Karpas-422 (cell line): ENCODE measurements around the gene PPP1R14C. TPM values are rescaled to one million over a fixed set of nuclear protein-coding genes. Genes with fewer than 3 reads are reported as not detected.

Experiments
- DNase-seq: peaks from one replicate; pipeline ENCODE4 v3.0.0-alpha.2; 2015
- H2AFZ ChIP-seq: fragments of 200-600 bp; sonication (generic); 2 replicates; pipeline ENCODE4 v1.6.1; 2014; ENCODE audit warnings: antibody characterized with exemption, low read length, mixed read lengths
- H3K27ac ChIP-seq: fragments of 200-600 bp; sonication (generic); 2 replicates; pipeline ENCODE4 v1.5.1; 2014; ENCODE audit warnings: mild to moderate bottlenecking, low read length, moderate library complexity
- H3K27me3 ChIP-seq: fragments of 200-600 bp; sonication (generic); 2 replicates; pipeline ENCODE4 v1.6.1; 2014; ENCODE audit warnings: low read length, mixed read lengths
- H3K36me3 ChIP-seq: fragments of 200-600 bp; sonication (generic); 2 replicates; pipeline ENCODE4 v1.6.1; 2014; ENCODE audit warnings: low read length, mixed read lengths; ENCODE audit not compliant: insufficient read depth
- H3K4me1 ChIP-seq: fragments of 200-600 bp; sonication (generic); 2 replicates; pipeline ENCODE4 v1.6.1; 2014; ENCODE audit warnings: mild to moderate bottlenecking, low read length, mixed read lengths
- H3K4me2 ChIP-seq: fragments of 200-600 bp; sonication (generic); 2 replicates; pipeline ENCODE4 v1.6.1; 2014; ENCODE audit warnings: low read length, low read depth, mild to moderate bottlenecking; ENCODE audit not compliant: poor library complexity, severe bottlenecking
- H3K4me3 ChIP-seq: fragments of 200-600 bp; sonication (generic); 2 replicates; pipeline ENCODE4 v1.5.1; 2014; ENCODE audit warnings: mild to moderate bottlenecking, antibody characterized with exemption, low read length, mixed read lengths
- H3K79me2 ChIP-seq: fragments of 200-600 bp; sonication (generic); 2 replicates; pipeline ENCODE4 v1.6.1; 2014; ENCODE audit warnings: mild to moderate bottlenecking, low read length, mixed read lengths
- H3K9ac ChIP-seq: fragments of 200-600 bp; sonication (generic); 2 replicates; pipeline ENCODE4 v1.6.0; 2014; ENCODE audit warnings: low read length
- H3K9me2 ChIP-seq: fragments of 200-600 bp; sonication (generic), shearing (Covaris generic); replicated peaks from 2 replicates; pipeline ENCODE4 v1.6.0; 2014; ENCODE audit warnings: mild to moderate bottlenecking, low read length, moderate library complexity; ENCODE audit not compliant: insufficient read depth
- H3K9me3 ChIP-seq: fragments of 300-700, 200-600 bp; sonication (generic); 2 replicates; pipeline ENCODE4 v1.6.1; 2014; ENCODE audit warnings: low read length, mixed read lengths
- H4K20me1 ChIP-seq: fragments of 200-600 bp; sonication (generic); 2 replicates; pipeline ENCODE4 v1.6.1; 2014; ENCODE audit warnings: mild to moderate bottlenecking, antibody characterized with exemption, low read length, low read depth; ENCODE audit not compliant: insufficient read depth
- total RNA-seq: library from RNA; depleted of rRNA; stranded (reverse); fragments of >200 nt; shearing (Covaris generic); gene quantifications from 2 replicates; pipeline ENCODE4 v1.2.3, GENCODE V29; 2014; ENCODE audit warnings: low replicate concordance

Gene PPP1R14C
- total RNA-seq, 1 experiment from 2014 or later: not detected

GRCh38 chr6:150260931-150261330, 118.1 kb downstream of the PPP1R14C start:
- H3K9ac ChIP-seq: no peak overlapping the region
- H3K9me3 ChIP-seq: no peaks in the 10 kb centered on the region
- no peaks in the 10 kb centered on the region for H3K9me2 ChIP-seq
- H3K4me3 ChIP-seq: no peak overlapping the region
- no peaks in the 10 kb centered on the region for H3K36me3 ChIP-seq
- no peak overlapping the region for H2AFZ ChIP-seq
- no peak overlapping the region for H3K27ac ChIP-seq
- no peaks in the 10 kb centered on the region for H3K4me1 ChIP-seq
- H4K20me1 ChIP-seq: no peaks in the 10 kb centered on the region
- no peak for DNase-seq
- H3K27me3 ChIP-seq: no peaks in the 10 kb centered on the region
- no peak overlapping the region for H3K4me2 ChIP-seq
- H3K79me2 ChIP-seq: no peaks in the 10 kb centered on the region

- Histone ChIP-seq H3K9me3 (no peaks in the 10 kb centered on the region), H3K79me2 (no peaks in the 10 kb centered on the region), H4K20me1 (no peaks in the 10 kb centered on the region), H3K36me3 (no peaks in the 10 kb centered on the region), H2AFZ (no peak overlapping the region), H3K4me3 (no peak overlapping the region), H3K27me3 (no peaks in the 10 kb centered on the region), H3K4me2 (no peak overlapping the region), H3K9me2 (no peaks in the 10 kb centered on the region), H3K27ac (no peak overlapping the region), H3K4me1 (no peaks in the 10 kb centered on the region), H3K9ac (no peak overlapping the region)
- DNase-seq: no peak
Measured at GRCh38 chr6:150261997-150262697, 119.3 kb downstream of the PPP1R14C start.

GRCh38 chr6:150263765-150264404, 121.0 kb downstream of the PPP1R14C start:
- no peaks in the 10 kb centered on the region for H3K79me2 ChIP-seq
- no peaks in the 10 kb centered on the region for H3K36me3 ChIP-seq
- H3K4me3 ChIP-seq: no peak overlapping the region
- no peak overlapping the region for H3K27ac ChIP-seq
- no peaks in the 10 kb centered on the region for H4K20me1 ChIP-seq
- no peaks in the 10 kb centered on the region for H3K9me2 ChIP-seq
- H2AFZ ChIP-seq: no peak overlapping the region
- no peaks in the 10 kb centered on the region; the same call in 1 of the 2 replicates for H3K27me3 ChIP-seq
- H3K4me2 ChIP-seq: no peak overlapping the region
- no peak overlapping the region for H3K9ac ChIP-seq
- no peak for DNase-seq
- H3K4me1 ChIP-seq: no peaks in the 10 kb centered on the region
- H3K9me3 ChIP-seq: no peaks in the 10 kb centered on the region

- Histone ChIP-seq H3K79me2 (no peaks in the 10 kb centered on the region), H3K4me2 (no peak overlapping the region), H3K9me3 (no peaks in the 10 kb centered on the region), H3K9ac (no peak overlapping the region), H3K27ac (no peak overlapping the region), H3K4me1 (no peaks in the 10 kb centered on the region), H2AFZ (no peak overlapping the region), H4K20me1 (no peaks in the 10 kb centered on the region), H3K27me3 (no peaks in the 10 kb centered on the region; the same call in 1 of the 2 replicates), H3K4me3 (no peak overlapping the region), H3K9me2 (no peaks in the 10 kb centered on the region), H3K36me3 (no peaks in the 10 kb centered on the region)
- no peak for DNase-seq
Measured at GRCh38 chr6:150266309-150266708, 123.5 kb downstream of the PPP1R14C start.

GRCh38 chr6:150266963-150267685, 124.3 kb downstream of the PPP1R14C start:
- no peak overlapping the region for H2AFZ ChIP-seq
- H3K9ac ChIP-seq: no peak overlapping the region
- no peaks in the 10 kb centered on the region; the same call in 1 of the 2 replicates for H3K27me3 ChIP-seq
- no peaks in the 10 kb centered on the region for H4K20me1 ChIP-seq
- H3K79me2 ChIP-seq: no peaks in the 10 kb centered on the region
- no peaks in the 10 kb centered on the region for H3K4me1 ChIP-seq
- no peaks in the 10 kb centered on the region for H3K9me3 ChIP-seq
- H3K4me2 ChIP-seq: no peak overlapping the region
- H3K4me3 ChIP-seq: no peak overlapping the region
- H3K27ac ChIP-seq: no peak overlapping the region
- H3K9me2 ChIP-seq: no peaks in the 10 kb centered on the region
- H3K36me3 ChIP-seq: no peaks in the 10 kb centered on the region
- DNase-seq: no peak

- Histone ChIP-seq H3K36me3 (no peaks in the 10 kb centered on the region), H3K4me2 (no peak overlapping the region), H2AFZ (no peak overlapping the region), H3K4me1 (no peaks in the 10 kb centered on the region), H3K79me2 (no peaks in the 10 kb centered on the region), H3K4me3 (no peak overlapping the region), H3K9ac (no peak overlapping the region), H3K27ac (no peak overlapping the region), H3K27me3 (no peaks in the 10 kb centered on the region; the same call in 1 of the 2 replicates), H3K9me2 (no peaks in the 10 kb centered on the region), H4K20me1 (no peaks in the 10 kb centered on the region), H3K9me3 (no peaks in the 10 kb centered on the region)
- DNase-seq: no peak
Measured at GRCh38 chr6:150267686-150268561, 125.1 kb downstream of the PPP1R14C start.

- Histone ChIP-seq H2AFZ (no peak overlapping the region), H3K9me3 (no peaks in the 10 kb centered on the region), H3K4me1 (no peaks in the 10 kb centered on the region; the same call in 1 of the 2 replicates), H3K9ac (no peak overlapping the region), H3K4me2 (no peak overlapping the region), H3K4me3 (no peak overlapping the region), H3K27me3 (no peaks in the 10 kb centered on the region; the same call in 1 of the 2 replicates), H3K27ac (no peak overlapping the region), H3K9me2 (no peaks in the 10 kb centered on the region), H3K36me3 (no peaks in the 10 kb centered on the region), H3K79me2 (no peaks in the 10 kb centered on the region), H4K20me1 (no peaks in the 10 kb centered on the region)
- DNase-seq: no peak
Measured at GRCh38 chr6:150269130-150269856, 126.4 kb downstream of the PPP1R14C start.
